AG04449 (cell line): ENCODE data around the gene FAM168A.

ENCODE experiments used
- CTCF ChIA-PET: fragments of 350-600 bp; formaldehyde crosslinking; extraction: SDS; loops from one replicate; lab custom pipeline; 2021; ENCODE audit warnings: antibody characterized with exemption; lab: Yijun Ruan, JAX
- POLR2A ChIA-PET: fragments of 400-600, 350-600 bp; formaldehyde crosslinking; extraction: SDS; loops from one replicate; lab custom pipeline; 2020; ENCODE audit warnings: antibody characterized with exemption, inconsistent platforms; lab: Yijun Ruan, JAX
- DNase-seq: peaks from one replicate; pipeline ENCODE4 v3.0.0-alpha.2; 2010; ENCODE audit warnings: low read depth, low spot score
- H3K4me3 ChIP-seq: 2 replicates; pipeline ENCODE4 v1.5.1; 2011; ENCODE audit warnings: low read depth, mild to moderate bottlenecking, control low read depth, low read length
- TF ChIP-seq, protein P1 (sequence below): IDR thresholded peaks from one replicate; pipeline ENCODE4 v1.5.1; 2011; ENCODE audit warnings: mild to moderate bottlenecking, moderate library complexity, low read length, control low read depth, inconsistent platforms; ENCODE audit not compliant: insufficient read depth; ENCODE audit errors: missing control alignments

The FAM168A gene

DNA sequence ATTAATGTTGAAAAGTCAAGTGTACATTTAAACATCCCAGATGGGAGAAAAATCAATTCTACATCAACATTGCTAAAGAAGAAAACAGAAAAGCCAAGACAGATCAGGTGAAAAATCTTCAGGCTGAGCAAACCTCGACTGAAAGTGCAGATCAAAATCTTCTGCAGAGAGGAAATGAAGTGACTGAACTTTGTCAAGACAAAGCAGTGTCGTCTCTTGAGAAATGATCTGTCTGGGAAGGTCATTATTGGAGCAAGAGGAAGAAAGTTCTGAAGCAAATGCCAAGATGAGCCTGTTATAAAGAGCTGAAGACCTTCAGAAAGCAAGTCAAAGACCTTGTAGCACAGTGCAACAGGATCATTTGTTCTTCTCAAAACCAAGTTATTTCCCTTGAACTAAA lies 42.7 kb upstream of the FAM168A start:
- TF ChIP-seq, protein P1, sequence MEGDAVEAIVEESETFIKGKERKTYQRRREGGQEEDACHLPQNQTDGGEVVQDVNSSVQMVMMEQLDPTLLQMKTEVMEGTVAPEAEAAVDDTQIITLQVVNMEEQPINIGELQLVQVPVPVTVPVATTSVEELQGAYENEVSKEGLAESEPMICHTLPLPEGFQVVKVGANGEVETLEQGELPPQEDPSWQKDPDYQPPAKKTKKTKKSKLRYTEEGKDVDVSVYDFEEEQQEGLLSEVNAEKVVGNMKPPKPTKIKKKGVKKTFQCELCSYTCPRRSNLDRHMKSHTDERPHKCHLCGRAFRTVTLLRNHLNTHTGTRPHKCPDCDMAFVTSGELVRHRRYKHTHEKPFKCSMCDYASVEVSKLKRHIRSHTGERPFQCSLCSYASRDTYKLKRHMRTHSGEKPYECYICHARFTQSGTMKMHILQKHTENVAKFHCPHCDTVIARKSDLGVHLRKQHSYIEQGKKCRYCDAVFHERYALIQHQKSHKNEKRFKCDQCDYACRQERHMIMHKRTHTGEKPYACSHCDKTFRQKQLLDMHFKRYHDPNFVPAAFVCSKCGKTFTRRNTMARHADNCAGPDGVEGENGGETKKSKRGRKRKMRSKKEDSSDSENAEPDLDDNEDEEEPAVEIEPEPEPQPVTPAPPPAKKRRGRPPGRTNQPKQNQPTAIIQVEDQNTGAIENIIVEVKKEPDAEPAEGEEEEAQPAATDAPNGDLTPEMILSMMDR = no peak
- no peak overlapping the region for H3K4me3 ChIP-seq
- ChIA-PET CTCF (interaction anchor here (0.9 to 2.4 kb wide), 4 partner anchors 12 to 21 kb away, joined by 3 to 17 read pairs (median 6); no protein-coding TSS in a partner anchor), POLR2A (no interaction called here)
- DNase-seq = no peak

DNA sequence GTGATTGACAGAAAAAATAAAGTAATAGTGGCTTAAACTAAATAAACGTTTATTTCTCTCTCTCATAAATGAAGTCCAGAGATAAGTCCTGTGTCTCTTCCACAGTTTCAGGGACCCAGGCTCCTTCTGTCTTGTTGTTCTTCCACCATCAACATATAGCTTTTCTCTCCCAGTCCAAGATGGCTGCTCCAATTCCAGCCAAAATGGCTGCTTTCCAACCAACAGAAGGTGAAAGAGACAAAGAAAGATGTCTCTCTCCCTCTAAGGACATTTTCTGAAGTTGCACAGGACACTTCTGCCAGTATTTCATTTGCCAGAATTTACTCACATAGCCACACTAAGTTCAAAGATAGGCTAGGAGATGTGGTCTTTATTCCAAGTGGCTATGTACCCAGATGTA lies 39.1 kb upstream of the FAM168A start:
- CTCF ChIA-PET = interaction anchor here (1.2 to 6.5 kb wide), 4 partner anchors 12 to 330 kb away, joined by 3 to 66 read pairs (median 6); no protein-coding TSS in a partner anchor
- POLR2A ChIA-PET = no interaction called here
- no peak overlapping the region for H3K4me3 ChIP-seq
- DNase-seq = no peak
- TF ChIP-seq, protein P1 = no peak

DNA sequence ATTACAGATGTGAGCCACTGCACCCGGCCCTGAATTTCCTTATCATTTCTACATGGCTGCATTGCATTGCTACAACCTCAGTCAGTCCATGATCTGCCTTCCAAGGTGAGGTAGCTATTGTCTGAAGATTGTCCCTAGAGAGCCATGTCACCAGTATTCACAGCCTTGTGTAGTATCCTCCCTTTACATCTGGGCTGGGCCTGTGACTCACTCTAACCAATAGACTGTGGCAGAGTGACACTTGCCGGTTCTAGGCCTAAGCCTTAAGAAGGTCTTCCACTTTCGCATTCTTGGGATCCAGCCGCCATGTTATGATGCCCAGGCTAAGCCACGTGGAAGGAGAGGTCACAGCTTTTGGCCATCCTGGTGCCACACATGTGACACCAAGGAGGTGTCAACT lies 38.3 kb upstream of the FAM168A start:
- CTCF ChIA-PET = interaction anchor here (1.1 to 6.5 kb wide), 5 partner anchors 9 to 329 kb away, joined by 3 to 66 read pairs (median 3); no protein-coding TSS in a partner anchor
- no peak overlapping the region for H3K4me3 ChIP-seq
- TF ChIP-seq, protein P1 = no peak
- no peak for DNase-seq
- POLR2A ChIA-PET = no interaction called here

DNA sequence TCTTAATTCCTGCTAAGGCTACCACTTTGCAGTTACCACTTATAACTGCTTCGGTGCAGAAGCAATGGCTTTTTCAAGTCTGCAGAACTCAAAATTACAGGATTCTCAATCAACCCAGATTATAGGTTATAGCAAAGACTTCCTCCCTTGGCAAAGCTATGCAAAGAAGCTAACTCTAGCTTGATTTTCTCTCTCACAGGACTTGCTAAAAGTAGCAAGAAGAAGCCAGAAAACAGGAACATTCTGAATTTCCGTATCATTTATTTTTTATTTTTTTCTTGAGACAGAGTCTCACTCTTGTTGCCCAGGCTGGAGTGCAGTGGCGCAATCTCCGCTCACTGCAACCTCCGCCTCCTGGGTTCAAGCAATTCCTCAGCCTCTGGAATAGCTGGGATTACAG lies 37.8 kb upstream of the FAM168A start:
- CTCF ChIA-PET = interaction anchor here (1.1 to 6.5 kb wide), 4 partner anchors 10 to 25 kb away, joined by 3 to 66 read pairs (median 6); no protein-coding TSS in a partner anchor
- POLR2A ChIA-PET = no interaction called here
- DNase-seq = no peak
- no peak overlapping the region for H3K4me3 ChIP-seq
- TF ChIP-seq, protein P1 = no peak

DNA sequence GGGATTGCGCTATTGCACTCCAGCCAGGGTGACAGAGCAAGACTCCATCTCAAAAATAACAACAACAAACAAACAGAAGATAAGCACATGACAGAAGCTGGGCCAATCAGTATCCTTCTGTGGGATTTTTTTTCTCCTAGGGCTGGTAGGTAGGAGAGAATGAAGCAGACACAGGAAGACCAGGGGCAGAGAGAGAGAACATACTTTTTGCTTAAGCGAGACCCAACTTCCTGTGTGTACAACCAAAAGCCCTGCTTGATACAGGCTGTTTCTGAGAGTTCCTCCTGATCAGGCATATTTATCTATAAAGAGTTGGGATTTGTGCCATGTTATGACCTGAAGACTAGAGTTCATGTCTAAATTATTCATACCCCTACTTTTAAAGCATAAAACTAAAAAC lies 36.1 kb upstream of the FAM168A start:
- no peak for DNase-seq
- no peak overlapping the region for H3K4me3 ChIP-seq
- ChIA-PET POLR2A (no interaction called here), CTCF (interaction anchor here (6.5 kb wide), 1 partner anchor 9 kb away, joined by 66 read pairs; no protein-coding TSS in a partner anchor)
- TF ChIP-seq, protein P1 = no peak

DNA sequence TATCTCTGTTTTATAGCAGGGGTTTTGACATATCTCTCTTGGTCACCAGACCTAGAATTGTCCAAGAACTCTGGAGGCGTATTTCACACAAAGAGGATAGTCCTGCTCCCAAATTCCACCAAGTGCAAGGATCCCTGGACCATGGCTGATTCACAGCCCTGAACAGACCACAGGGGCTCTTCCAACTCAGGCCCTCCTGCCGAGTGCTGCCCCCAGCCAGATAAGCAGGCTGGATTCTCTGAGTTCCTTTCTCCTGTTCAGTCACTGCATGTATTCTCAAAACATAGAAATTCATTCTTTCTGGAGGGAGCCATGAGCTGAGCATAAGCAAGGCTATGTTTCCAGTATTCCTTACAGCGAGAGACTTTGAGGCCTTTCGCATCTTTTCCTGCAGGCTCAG lies 35.1 kb upstream of the FAM168A start:
- TF ChIP-seq, protein P1 = no peak
- no peak for DNase-seq
- POLR2A ChIA-PET = no interaction called here
- CTCF ChIA-PET = interaction anchor here (6.5 kb wide), 1 partner anchor 8 kb away, joined by 66 read pairs; no protein-coding TSS in a partner anchor
- H3K4me3 ChIP-seq = no peak overlapping the region
